Ishikawa (cell line): ENCODE results near the gene OSBPL10.

ENCODE experiments used
- CEBPB ChIP-seq: IDR thresholded peaks from 2 replicates; pipeline ENCODE4 v1.6.1; 2012
- CREB1 ChIP-seq: IDR thresholded peaks from 2 replicates; pipeline ENCODE4 v1.6.1; 2012; ENCODE audit warnings: low read depth
- EGR1 ChIP-seq: IDR thresholded peaks from 2 replicates; pipeline ENCODE4 v1.6.1; 2012
- EP300 ChIP-seq: IDR thresholded peaks from 2 replicates; pipeline ENCODE4 v1.6.1; 2012; ENCODE audit warnings: borderline replicate concordance
- FOXM1 ChIP-seq: IDR thresholded peaks from 2 replicates; pipeline ENCODE4 v1.6.1; 2012; ENCODE audit warnings: low read depth, borderline replicate concordance
- MAX ChIP-seq: IDR thresholded peaks from 2 replicates; pipeline ENCODE4 v1.6.1; 2012
- NFIC ChIP-seq: IDR thresholded peaks from 2 replicates; pipeline ENCODE4 v1.6.1; 2012
- RAD21 ChIP-seq: IDR thresholded peaks from 2 replicates; pipeline ENCODE4 v1.6.1; 2012; ENCODE audit warnings: low read depth
- REST ChIP-seq: IDR thresholded peaks from 2 replicates; pipeline ENCODE4 v1.6.1; 2012; ENCODE audit warnings: low read depth, mild to moderate bottlenecking
- TAF1 ChIP-seq: IDR thresholded peaks from 2 replicates; pipeline ENCODE4 v1.6.1; 2012; ENCODE audit warnings: low read depth, mild to moderate bottlenecking
- TCF12 ChIP-seq: IDR thresholded peaks from 2 replicates; pipeline ENCODE4 v1.6.1; 2012; ENCODE audit warnings: low read depth
- TEAD4 ChIP-seq: IDR thresholded peaks from 2 replicates; pipeline ENCODE4 v1.6.1; 2012
- USF1 ChIP-seq: IDR thresholded peaks from 2 replicates; pipeline ENCODE4 v1.6.1; 2012
- YY1 ChIP-seq: IDR thresholded peaks from 2 replicates; pipeline ENCODE4 v1.6.1; 2012; ENCODE audit warnings: low read depth
- ZBTB7A ChIP-seq: IDR thresholded peaks from 2 replicates; pipeline ENCODE4 v1.6.1; 2012; ENCODE audit warnings: low read depth

The OSBPL10 gene

GRCh38 chr3:31911643-31912042, 69.4 kb downstream of the OSBPL10 start:
- TF ChIP-seq YY1 = no peak

- TF ChIP-seq TCF12 (no peak), RAD21 (no peak), FOXM1 (no peak), CREB1 (no peak), NFIC (no peak), TAF1 (no peak), REST (no peak), CEBPB (no peak), USF1 (no peak), YY1 (no peak), MAX (no peak), EP300 (no peak), ZBTB7A (no peak), EGR1 (no peak), TEAD4 (no peak)
Measured at GRCh38 chr3:31911124-31911523, 69.9 kb downstream of the OSBPL10 start.

GRCh38 chr3:31909455-31909854, 71.6 kb downstream of the OSBPL10 start:
- TF ChIP-seq REST = no peak
- TF ChIP-seq TEAD4 = no peak
- no peak for TF ChIP-seq USF1
- no peak for TF ChIP-seq NFIC
- no peak for TF ChIP-seq RAD21
- no peak for TF ChIP-seq FOXM1
- no peak for TF ChIP-seq EP300
- TF ChIP-seq TAF1 = no peak
- TF ChIP-seq TCF12 = no peak
- TF ChIP-seq CEBPB = no peak
- TF ChIP-seq MAX = no peak

- TF ChIP-seq NFIC = no peak
Measured at GRCh38 chr3:31908391-31909097, 72.5 kb downstream of the OSBPL10 start.

- TF ChIP-seq ZBTB7A (no peak), YY1 (no peak), REST (no peak), RAD21 (no peak), NFIC (no peak)
Measured at GRCh38 chr3:31906182-31906581, 74.9 kb downstream of the OSBPL10 start.
